PC-9 (cell line): ENCODE data around the gene ABI3BP. TPM values are rescaled to one million over a fixed set of nuclear protein-coding genes. Genes with fewer than 3 reads are reported as not detected.

Source experiments
- BruUV-seq: library from RNA; stranded (reverse); fragments of 400-500 nt; replicated peaks from 2 replicates; lab custom pipeline; 2021; lab: Mats Ljungman, UMichigan
- CTCF ChIA-PET: fragments of 300-600 bp; sonication (Branson Sonifier 250); formaldehyde crosslinking; loops from one replicate; lab custom pipeline; 2022; ENCODE audit warnings: antibody characterized with exemption; lab: Charles Lee
- POLR2A ChIA-PET: fragments of 300-600 bp; sonication (Branson Sonifier 250); formaldehyde crosslinking; loops from one replicate; lab custom pipeline; 2022; ENCODE audit warnings: antibody characterized with exemption; ENCODE audit not compliant: unreplicated experiment; lab: Charles Lee
- DNase-seq, 2 experiments: peaks; one replicate each; pipeline versions ENCODE4 v3.0.0 to v3.0.0-alpha.2; 2015 to 2022; ENCODE audit warnings: mixed read lengths in 1 of 2
- H2AFZ ChIP-seq: fragments of 200-600 bp; sonication (generic); 2 replicates; pipeline ENCODE4 v1.8.1; 2017; ENCODE audit warnings: antibody characterized with exemption
- H3F3A ChIP-seq: fragments of 200-600 bp; sonication (generic); 2 replicates; pipeline ENCODE4 v1.8.1; 2017; ENCODE audit warnings: antibody characterized with exemption, mild to moderate bottlenecking, low read depth; ENCODE audit not compliant: insufficient read depth
- H3K27ac ChIP-seq: fragments of 200-600 bp; sonication (generic); 2 replicates; pipeline ENCODE4 v1.6.1; 2016; ENCODE audit warnings: mixed run types
- H3K27me3 ChIP-seq: fragments of 200-600 bp; sonication (generic); 2 replicates; pipeline ENCODE4 v1.6.1; 2016; ENCODE audit warnings: low read depth, mixed run types; ENCODE audit not compliant: insufficient read depth
- H3K36me3 ChIP-seq: fragments of 200-600 bp; sonication (generic); 2 replicates; pipeline ENCODE4 v1.6.1; 2016; ENCODE audit warnings: low read depth, mixed run types
- H3K4me1 ChIP-seq: fragments of 200-600 bp; sonication (generic); replicated peaks from 2 replicates; pipeline ENCODE4 v1.6.1; 2016; ENCODE audit warnings: mixed run types; ENCODE audit not compliant: insufficient read depth
- H3K4me2 ChIP-seq: fragments of 200-600 bp; sonication (generic); 2 replicates; pipeline ENCODE4 v1.6.1; 2017; ENCODE audit warnings: mixed run types
- H3K4me3 ChIP-seq: fragments of 200-600 bp; sonication (generic); 2 replicates; pipeline ENCODE4 v1.6.1; 2016; ENCODE audit warnings: mixed run types
- H3K79me2 ChIP-seq: fragments of 200-600 bp; sonication (generic); 2 replicates; pipeline ENCODE4 v1.6.1; 2017; ENCODE audit warnings: low read depth, mixed run types
- H3K9me2 ChIP-seq: fragments of 200-600 bp; sonication (generic); 2 replicates; pipeline ENCODE4 v1.8.1; 2017; ENCODE audit warnings: mild to moderate bottlenecking; ENCODE audit not compliant: insufficient read depth
- H3K9me3 ChIP-seq: fragments of 200-600 bp; sonication (generic); 2 replicates; pipeline ENCODE4 v1.8.1; 2016; ENCODE audit warnings: low read depth; ENCODE audit not compliant: insufficient read depth
- H4K20me1 ChIP-seq: fragments of 200-600 bp; sonication (generic); 2 replicates; pipeline ENCODE4 v1.8.1; 2017; ENCODE audit not compliant: insufficient read depth
- EZH2 ChIP-seq: fragments of 200-600 bp; sonication (generic); IDR thresholded peaks from 2 replicates; pipeline ENCODE4 v1.8.0; 2017; ENCODE audit warnings: antibody characterized with exemption, low read depth
- intact Hi-C: fragments of 100-400 bp; cut with micrococcal nuclease; formaldehyde crosslinking; loops from one replicate; pipeline ENCODE4 v1.10.0; 2022; ENCODE audit not compliant: unreplicated experiment
- total RNA-seq: library from RNA; stranded (reverse); gene quantifications from 2 replicates; pipeline ENCODE4 v1.2.3, GENCODE V29; 2021
- TF ChIP-seq, protein P1 (sequence below): fragments of 200-600 bp; sonication (generic); conservative IDR thresholded peaks from 2 replicates; pipeline ENCODE4 v1.6.1; 2017; ENCODE audit warnings: mixed run types, antibody characterized with exemption, mild to moderate bottlenecking, moderate library complexity

ABI3BP gene
- total RNA-seq, 1 experiment from 2014 or later, result 4.2 TPM

DNA sequence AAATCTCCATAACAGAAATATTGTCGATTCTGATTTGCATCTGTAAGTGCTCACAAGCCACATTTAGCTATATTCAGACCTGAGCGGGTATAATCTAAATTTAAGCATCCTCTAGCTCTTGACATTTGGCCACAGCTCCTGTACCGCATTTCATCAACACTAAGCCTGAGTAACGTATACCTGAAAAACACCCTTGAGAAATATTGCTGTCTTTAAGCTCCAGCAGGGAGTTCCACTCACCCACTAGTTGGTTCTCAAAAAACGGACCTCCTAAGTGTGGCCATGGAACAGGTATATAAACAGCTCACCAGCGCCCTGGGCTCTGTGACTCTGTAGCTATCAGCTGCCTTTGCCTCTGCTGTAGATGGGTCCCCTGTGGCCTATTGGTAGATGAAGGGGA is 80.7 kb downstream of the ABI3BP start:
- Histone ChIP-seq H3K27ac (no peak overlapping the region), H3K4me1 (no peaks in the 10 kb centered on the region), H3K9me2 (no peaks in the 10 kb centered on the region), H3K4me3 (no peak overlapping the region), H3F3A (no peaks in the 10 kb centered on the region), H3K27me3 (no peaks in the 10 kb centered on the region), H3K36me3 (no peaks in the 10 kb centered on the region), H3K9me3 (no peaks in the 10 kb centered on the region), H4K20me1 (no peaks in the 10 kb centered on the region), H3K4me2 (no peak overlapping the region), H2AFZ (no peak overlapping the region), H3K79me2 (no peaks in the 10 kb centered on the region)
- ChIA-PET POLR2A (no interaction called here), CTCF (interaction anchor here (0.6 kb wide), 1 partner anchor 158 kb away, joined by 4 read pairs; no protein-coding TSS in a partner anchor)
- no peak for DNase-seq
- TF ChIP-seq EZH2, result no peak
- TF ChIP-seq, protein P1, sequence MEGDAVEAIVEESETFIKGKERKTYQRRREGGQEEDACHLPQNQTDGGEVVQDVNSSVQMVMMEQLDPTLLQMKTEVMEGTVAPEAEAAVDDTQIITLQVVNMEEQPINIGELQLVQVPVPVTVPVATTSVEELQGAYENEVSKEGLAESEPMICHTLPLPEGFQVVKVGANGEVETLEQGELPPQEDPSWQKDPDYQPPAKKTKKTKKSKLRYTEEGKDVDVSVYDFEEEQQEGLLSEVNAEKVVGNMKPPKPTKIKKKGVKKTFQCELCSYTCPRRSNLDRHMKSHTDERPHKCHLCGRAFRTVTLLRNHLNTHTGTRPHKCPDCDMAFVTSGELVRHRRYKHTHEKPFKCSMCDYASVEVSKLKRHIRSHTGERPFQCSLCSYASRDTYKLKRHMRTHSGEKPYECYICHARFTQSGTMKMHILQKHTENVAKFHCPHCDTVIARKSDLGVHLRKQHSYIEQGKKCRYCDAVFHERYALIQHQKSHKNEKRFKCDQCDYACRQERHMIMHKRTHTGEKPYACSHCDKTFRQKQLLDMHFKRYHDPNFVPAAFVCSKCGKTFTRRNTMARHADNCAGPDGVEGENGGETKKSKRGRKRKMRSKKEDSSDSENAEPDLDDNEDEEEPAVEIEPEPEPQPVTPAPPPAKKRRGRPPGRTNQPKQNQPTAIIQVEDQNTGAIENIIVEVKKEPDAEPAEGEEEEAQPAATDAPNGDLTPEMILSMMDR, result no peak
- no TSS peak for BruUV-seq
- intact Hi-C loops, result no loop called here

DNA sequence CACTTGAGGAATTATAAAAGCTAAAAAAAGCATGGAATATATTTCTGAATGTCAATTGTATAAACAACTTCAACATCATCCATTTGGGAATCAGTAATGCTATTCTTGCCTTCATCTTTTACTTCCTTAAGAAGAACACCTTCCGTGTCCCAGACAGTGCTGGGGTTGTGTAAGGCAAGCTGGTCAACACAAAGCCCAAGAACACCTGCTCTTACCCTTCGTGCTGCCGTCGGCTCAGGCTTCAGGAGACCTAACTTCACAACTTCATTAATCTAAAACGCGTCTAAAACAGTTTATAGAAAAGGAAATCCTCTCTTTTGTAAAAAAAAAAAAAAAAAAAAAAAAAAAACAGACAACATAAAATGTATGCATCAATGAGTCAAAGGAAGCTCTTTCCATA is 81.3 kb downstream of the ABI3BP start:
- H4K20me1 ChIP-seq, result no peaks in the 10 kb centered on the region
- ChIA-PET CTCF (interaction anchor here (0.6 kb wide), 1 partner anchor 159 kb away, joined by 4 read pairs; no protein-coding TSS in a partner anchor), POLR2A (no interaction called here)
- H2AFZ ChIP-seq, result no peak overlapping the region
- H3K9me2 ChIP-seq, result no peaks in the 10 kb centered on the region
- H3F3A ChIP-seq, result no peaks in the 10 kb centered on the region
- no peak overlapping the region for H3K27ac ChIP-seq
- no peak overlapping the region for H3K4me2 ChIP-seq
- no peaks in the 10 kb centered on the region for H3K79me2 ChIP-seq
- no peak for DNase-seq
- no peaks in the 10 kb centered on the region for H3K9me3 ChIP-seq
- no peak for TF ChIP-seq EZH2
- TF ChIP-seq, protein P1, result no peak
- no TSS peak for BruUV-seq
- H3K36me3 ChIP-seq, result no peaks in the 10 kb centered on the region
- no peaks in the 10 kb centered on the region for H3K4me1 ChIP-seq
- no peaks in the 10 kb centered on the region for H3K27me3 ChIP-seq
- H3K4me3 ChIP-seq, result no peak overlapping the region
- intact Hi-C loops, result no loop called here

DNA sequence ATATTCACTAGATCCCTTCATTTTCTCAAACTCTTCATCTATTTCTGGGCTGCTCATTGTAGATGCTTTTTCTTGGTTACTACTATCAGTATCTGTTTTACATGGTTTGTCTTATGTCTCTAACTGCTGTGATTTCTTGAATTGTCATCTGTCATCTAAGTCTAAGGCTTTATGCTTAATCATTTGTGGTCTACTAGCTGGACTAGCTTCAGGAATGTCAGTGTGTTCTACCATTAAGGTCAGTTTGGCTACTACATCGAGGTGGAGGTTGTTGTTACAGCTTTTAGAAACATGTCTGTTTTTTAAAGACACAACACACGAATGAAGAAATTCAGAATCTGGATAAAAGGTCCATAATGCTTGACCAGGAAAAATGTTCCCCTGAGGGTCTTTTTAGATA is 82.2 kb downstream of the ABI3BP start:
- H3K4me3 ChIP-seq, result no peak overlapping the region
- no peaks in the 10 kb centered on the region for H3K36me3 ChIP-seq
- no peak overlapping the region for H3K4me2 ChIP-seq
- no peaks in the 10 kb centered on the region for H4K20me1 ChIP-seq
- TF ChIP-seq, protein P1, result no peak
- no peak for TF ChIP-seq EZH2
- H2AFZ ChIP-seq, result no peak overlapping the region
- no peaks in the 10 kb centered on the region for H3K27me3 ChIP-seq
- no TSS peak for BruUV-seq
- no peaks in the 10 kb centered on the region for H3F3A ChIP-seq
- H3K9me2 ChIP-seq, result no peaks in the 10 kb centered on the region
- ChIA-PET POLR2A (no interaction called here), CTCF (no interaction called here)
- H3K4me1 ChIP-seq, result no peaks in the 10 kb centered on the region
- H3K9me3 ChIP-seq, result no peaks in the 10 kb centered on the region
- DNase-seq, result no peak
- intact Hi-C loops, result no loop called here
- H3K27ac ChIP-seq, result no peak overlapping the region
- H3K79me2 ChIP-seq, result no peaks in the 10 kb centered on the region
